CD4-positive, CD25-positive, alpha-beta regulatory T cell (primary cell): ENCODE results near the gene TRAF3IP1. TPM values are rescaled to one million over a fixed set of nuclear protein-coding genes. Genes with fewer than 3 reads are reported as not detected.
A peak's percentile ranks its signal among the peaks of the same experiment; 100 is the strongest.

Experiments
- ATAC-seq, 2 donors: fragments of 150-1000 bp; cut with Tn5 transposase; one replicate each; pipeline ENCODE4 v1.10.0; 2021; ENCODE audit warnings: low read depth in 2 of 2, moderate number of reproducible peaks in 2 of 2, moderate library complexity in 1 of 2
- DNase-seq, 3 donors: peaks; one replicate each; pipeline versions ENCODE4 v3.0.0 to v3.0.0-alpha.2; 2012 to 2022; ENCODE audit warnings: mixed read lengths in 1 of 3
- H3K27ac ChIP-seq: one replicate; pipeline ENCODE4 v1.7.0; 2013; ENCODE audit warnings: mild to moderate bottlenecking, low read length; ENCODE audit not compliant: insufficient read depth, poor library complexity, severe bottlenecking
- H3K27me3 ChIP-seq: one replicate; pipeline ENCODE4 v1.7.0; 2013; ENCODE audit warnings: low read length; ENCODE audit not compliant: control insufficient read depth, insufficient read depth
- H3K36me3 ChIP-seq: one replicate; pipeline ENCODE4 v1.7.0; 2013; ENCODE audit warnings: mild to moderate bottlenecking, low read length, moderate library complexity; ENCODE audit not compliant: control insufficient read depth, insufficient read depth
- H3K4me1 ChIP-seq: 2 replicates; pipeline ENCODE4 v1.7.0; 2013; ENCODE audit warnings: mild to moderate bottlenecking, low read length; ENCODE audit not compliant: insufficient read depth, control insufficient read depth, poor library complexity, severe bottlenecking
- H3K4me3 ChIP-seq: one replicate; pipeline ENCODE4 v1.7.0; 2013; ENCODE audit warnings: low read depth, mild to moderate bottlenecking, low read length, moderate library complexity
- H3K9me3 ChIP-seq, 2 experiments: 1 replicate in 1 of 2; 2 replicates in 1 of 2; pipeline ENCODE4 v1.7.0; 2013; ENCODE audit warnings: low read length in 2 of 2, mild to moderate bottlenecking in 1 of 2, moderate library complexity in 1 of 2; ENCODE audit not compliant: control insufficient read depth in 2 of 2
- H3K27ac Mint-ChIP-seq, 3 donors: one replicate each; pipeline ENCODE4 v1.8.0; 2020 to 2022; ENCODE audit warnings: mild to moderate bottlenecking in 3 of 3, mixed read lengths in 3 of 3, moderate library complexity in 2 of 3
- H3K27me3 Mint-ChIP-seq: one replicate; pipeline ENCODE4 v1.8.0; 2022; ENCODE audit warnings: mild to moderate bottlenecking, mixed read lengths
- H3K36me3 Mint-ChIP-seq: one replicate; pipeline ENCODE4 v1.8.0; 2020; ENCODE audit warnings: mixed read lengths
- H3K4me1 Mint-ChIP-seq, 4 donors: one replicate each; pipeline ENCODE4 v1.8.0; 2020 to 2022; ENCODE audit warnings: mixed read lengths in 4 of 4, mild to moderate bottlenecking in 1 of 4
- H3K4me3 Mint-ChIP-seq, 4 donors: one replicate each; pipeline ENCODE4 v1.8.0; 2020 to 2022; ENCODE audit warnings: mild to moderate bottlenecking in 4 of 4, mixed read lengths in 4 of 4, moderate library complexity in 3 of 4
- H3K9me3 Mint-ChIP-seq, 7 donors: one replicate each; pipeline ENCODE4 v1.8.0; 2020 to 2022; ENCODE audit warnings: mixed read lengths in 7 of 7, mild to moderate bottlenecking in 3 of 7, moderate library complexity in 2 of 7
- polyA plus RNA-seq, 4 donors: library from polyadenylated mRNA; unstranded; fragments of 300-500 nt; fragmentation: Illumina TruSeq; gene quantifications; one replicate each; pipeline ENCODE4 v1.2.3, GENCODE V29; 2021
- total RNA-seq: library from RNA; stranded (reverse); gene quantifications from one replicate; pipeline ENCODE4 v1.2.3, GENCODE V29; 2022

Gene TRAF3IP1
- total and polyA plus RNA-seq, 5 donors from 2014 or later: 3.1 to 9.9 (median 3.5) TPM

DNA sequence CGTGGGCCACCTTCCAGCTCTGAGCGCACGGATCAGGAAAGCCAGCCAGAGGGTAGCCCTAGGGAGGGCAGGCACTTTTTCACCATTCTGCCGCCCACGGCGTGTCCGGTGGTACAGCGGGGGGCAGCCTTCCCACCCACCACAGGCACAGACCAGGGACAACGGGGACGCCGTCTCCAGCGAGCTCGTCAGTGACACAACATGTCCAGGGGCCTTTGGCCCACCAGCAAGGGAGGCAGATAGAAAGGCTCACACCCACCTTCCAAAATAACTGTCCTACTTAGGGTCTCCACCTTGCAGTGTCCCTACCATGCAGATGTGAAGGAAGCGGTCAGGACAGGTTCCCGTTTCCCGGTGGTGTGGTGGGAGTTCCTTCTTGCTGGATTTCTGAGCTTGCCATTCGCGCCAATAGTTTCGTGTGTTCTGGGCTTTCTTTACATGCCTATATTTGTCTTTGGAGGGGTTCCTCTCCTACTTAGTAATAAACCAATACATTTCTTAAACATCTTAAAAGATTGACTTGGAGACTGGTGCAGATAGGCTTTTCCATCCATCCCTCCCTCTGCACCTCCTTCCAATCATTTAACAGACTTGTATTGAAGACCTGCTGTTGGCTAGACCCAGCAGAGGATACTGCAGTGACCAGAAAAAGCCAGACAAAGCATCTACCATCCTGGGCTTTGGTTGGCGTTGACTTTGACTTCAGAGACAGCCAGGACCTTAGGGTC is 107.3 kb downstream of the TRAF3IP1 start:
- Mint-ChIP-seq H3K4me3 (peak overlapping the region; percentile 91 to 93 (median 92)), H3K4me1 (peaks cover 28 to 61% (median 45%) of the 10 kb centered on the region in 4 donors), H3K36me3 (peaks cover 20% of the 10 kb centered on the region), H3K27me3 (no peaks in the 10 kb centered on the region), H3K27ac (peak overlapping the region; percentile 58 to 96 (median 86)), H3K9me3 (peaks cover 0 to 3% (median 0%) of the 10 kb centered on the region in 7 donors)
- Histone ChIP-seq H3K27me3 (no peaks in the 10 kb centered on the region), H3K9me3 (no peaks in the 10 kb centered on the region), H3K27ac (peak overlapping the region; percentile 81), H3K4me1 (peaks cover 30% of the 10 kb centered on the region), H3K36me3 (peaks cover 12% of the 10 kb centered on the region), H3K4me3 (peak overlapping the region; percentile 72)
- DNase-seq: no peak
- no peak for ATAC-seq

GRCh38 chr2:238428866-238429265 is 108.5 kb downstream of the TRAF3IP1 start:
- peaks cover 26% of the 10 kb centered on the region for H3K36me3 Mint-ChIP-seq
- ATAC-seq: no peak
- peaks cover 28 to 72% (median 48%) of the 10 kb centered on the region in 4 donors for H3K4me1 Mint-ChIP-seq
- no peak for DNase-seq
- H3K27me3 Mint-ChIP-seq: no peaks in the 10 kb centered on the region
- peak overlapping the region in 1 of 3 donors; percentile 86 for H3K27ac Mint-ChIP-seq
- H3K9me3 Mint-ChIP-seq: peaks cover 0 to 3% (median 0%) of the 10 kb centered on the region in 7 donors
- Histone ChIP-seq H3K27me3 (no peaks in the 10 kb centered on the region), H3K9me3 (no peaks in the 10 kb centered on the region), H3K4me3 (no peak overlapping the region), H3K27ac (peak overlapping the region; percentile 33), H3K4me1 (peaks cover 30% of the 10 kb centered on the region), H3K36me3 (peaks cover 21% of the 10 kb centered on the region)
- H3K4me3 Mint-ChIP-seq: peak overlapping the region; percentile 91 to 93 (median 92)

DNA sequence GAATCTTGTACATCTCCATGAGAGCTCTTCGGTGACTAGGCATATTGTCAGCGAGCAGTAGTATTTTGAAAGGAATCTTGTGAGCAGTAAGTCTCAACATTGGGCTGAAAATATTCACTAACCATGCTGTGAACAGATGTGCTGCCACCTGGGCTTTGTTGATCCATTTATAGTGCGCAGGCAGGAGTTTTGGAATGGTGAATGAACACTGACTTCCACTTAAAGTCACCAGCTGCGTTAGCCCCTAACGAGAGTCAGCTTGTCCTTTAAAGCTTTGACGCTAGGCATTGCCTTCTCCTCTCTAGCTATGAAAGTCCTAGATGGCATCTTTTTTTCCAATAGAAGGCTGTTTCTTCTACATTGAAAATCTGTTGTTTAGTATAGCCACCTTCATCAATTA is 110.5 kb downstream of the TRAF3IP1 start:
- Histone ChIP-seq H3K36me3 (peaks cover 40% of the 10 kb centered on the region), H3K4me1 (peaks cover 28% of the 10 kb centered on the region), H3K9me3 (no peaks in the 10 kb centered on the region), H3K4me3 (no peak overlapping the region), H3K27me3 (no peaks in the 10 kb centered on the region), H3K27ac (no peak overlapping the region)
- no peak for DNase-seq
- peaks cover 28 to 74% (median 50%) of the 10 kb centered on the region in 4 donors for H3K4me1 Mint-ChIP-seq
- peak overlapping the region in 1 of 3 donors; percentile 54 for H3K27ac Mint-ChIP-seq
- peaks cover 39% of the 10 kb centered on the region for H3K36me3 Mint-ChIP-seq
- H3K9me3 Mint-ChIP-seq: peaks cover 0 to 3% (median 0%) of the 10 kb centered on the region in 7 donors
- ATAC-seq: no peak
- H3K27me3 Mint-ChIP-seq: no peaks in the 10 kb centered on the region
- H3K4me3 Mint-ChIP-seq: peak overlapping the region in 2 of 4 donors; percentile 10 to 84

DNA sequence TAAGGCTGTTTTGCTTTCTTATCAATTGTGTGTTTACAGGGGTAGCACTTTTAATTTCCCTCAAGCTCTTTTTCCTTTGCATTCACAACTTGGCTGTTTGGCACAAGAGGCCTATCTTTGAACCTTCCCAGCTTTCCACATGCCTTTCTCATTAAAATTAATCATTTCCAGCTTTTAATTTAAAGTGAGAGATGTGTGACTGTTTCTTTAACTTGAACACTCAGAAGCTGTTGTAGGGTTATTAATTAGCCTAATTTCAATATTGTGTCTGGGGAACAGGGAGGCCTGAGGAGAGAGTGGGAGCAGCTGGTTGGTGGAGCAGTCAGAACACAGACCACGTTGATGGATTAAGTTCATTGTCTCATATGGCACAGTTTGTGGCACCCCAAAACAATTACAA is 111.1 kb downstream of the TRAF3IP1 start:
- H3K4me1 Mint-ChIP-seq: peaks cover 28 to 73% (median 49%) of the 10 kb centered on the region in 4 donors
- H3K36me3 ChIP-seq: peaks cover 45% of the 10 kb centered on the region
- H3K4me3 Mint-ChIP-seq: peak overlapping the region in 1 of 4 donors; percentile 84

GRCh38 chr2:238433300-238433915 is 113.1 kb downstream of the TRAF3IP1 start:
- Histone ChIP-seq H3K36me3 (peaks cover 58% of the 10 kb centered on the region), H3K27ac (no peak overlapping the region), H3K9me3 (no peaks in the 10 kb centered on the region), H3K4me1 (peaks cover 11% of the 10 kb centered on the region), H3K4me3 (no peak overlapping the region), H3K27me3 (no peaks in the 10 kb centered on the region)
- Mint-ChIP-seq H3K27ac (peak overlapping the region in 1 of 3 donors; percentile 59), H3K27me3 (no peaks in the 10 kb centered on the region), H3K4me1 (peaks cover 26 to 78% (median 48%) of the 10 kb centered on the region in 4 donors), H3K36me3 (peaks cover 56% of the 10 kb centered on the region), H3K9me3 (peaks cover 0 to 3% (median 0%) of the 10 kb centered on the region in 7 donors), H3K4me3 (peak overlapping the region in 1 of 4 donors; percentile 54)
- no peak for DNase-seq
- no peak for ATAC-seq

More for the DNA sequence above, 111.1 kb downstream of the TRAF3IP1 start:
- H3K27me3 Mint-ChIP-seq: no peaks in the 10 kb centered on the region
- H3K27ac Mint-ChIP-seq: peak overlapping the region in 2 of 3 donors; percentile 37 to 54
- H3K9me3 ChIP-seq: no peaks in the 10 kb centered on the region
- DNase-seq (no peak), ATAC-seq (no peak)
- no peaks in the 10 kb centered on the region for H3K27me3 ChIP-seq
- H3K36me3 Mint-ChIP-seq: peaks cover 44% of the 10 kb centered on the region
- peaks cover 21% of the 10 kb centered on the region for H3K4me1 ChIP-seq
- peaks cover 0 to 3% (median 0%) of the 10 kb centered on the region in 7 donors for H3K9me3 Mint-ChIP-seq
- no peak overlapping the region for H3K4me3 ChIP-seq
- no peak overlapping the region for H3K27ac ChIP-seq

DNA sequence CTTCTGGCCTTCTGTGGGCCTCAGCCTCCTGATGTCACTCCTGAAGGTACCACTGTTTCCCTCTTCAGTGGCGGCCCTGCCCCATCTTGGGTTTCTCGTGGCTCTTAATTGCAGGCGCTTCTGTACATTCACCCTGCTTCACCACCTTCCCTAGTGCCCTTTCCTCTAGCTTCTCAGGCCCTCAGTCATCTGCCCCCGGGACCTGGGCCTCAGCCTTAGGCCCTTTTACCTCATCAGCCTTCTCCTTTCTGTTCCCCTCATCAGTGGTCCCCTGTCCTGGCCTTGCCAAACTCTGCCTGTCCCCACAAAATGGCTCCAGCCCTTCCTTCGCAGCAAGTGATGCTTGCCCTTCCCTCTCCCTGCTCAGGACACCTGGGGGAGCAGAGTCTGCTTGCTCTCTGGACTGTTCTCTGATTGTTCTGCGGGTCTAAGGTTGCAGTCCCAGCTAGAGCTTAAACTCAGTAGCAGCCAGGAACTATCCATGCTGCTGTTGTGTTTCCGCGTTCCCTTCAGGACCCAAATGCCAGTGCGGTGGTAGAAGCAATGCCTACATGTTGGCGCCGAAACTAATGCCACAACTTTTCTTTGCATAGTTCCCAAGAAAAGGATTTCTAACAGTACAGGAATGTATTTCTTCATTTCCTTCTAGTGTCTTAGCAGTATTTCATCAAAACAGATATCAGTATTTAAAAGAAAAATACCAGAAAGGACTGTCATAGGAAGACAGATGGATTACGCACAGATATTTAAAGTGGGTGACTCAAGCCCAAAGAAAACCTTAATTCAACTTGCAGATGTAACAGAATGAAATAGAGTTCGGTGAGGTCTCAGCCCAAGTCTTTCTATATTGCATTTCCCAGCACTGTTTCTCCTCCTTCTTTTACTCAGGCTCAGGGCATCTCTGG is 113.9 kb downstream of the TRAF3IP1 start:
- ATAC-seq (no peak), DNase-seq (no peak)
- peaks cover 58% of the 10 kb centered on the region for H3K36me3 ChIP-seq
- Mint-ChIP-seq H3K4me1 (peaks cover 32 to 79% (median 48%) of the 10 kb centered on the region in 4 donors), H3K27ac (peak overlapping the region in 2 of 3 donors; percentile 35 to 38), H3K4me3 (no peak overlapping the region), H3K27me3 (no peaks in the 10 kb centered on the region), H3K36me3 (peaks cover 62% of the 10 kb centered on the region), H3K9me3 (peaks cover 0 to 3% (median 0%) of the 10 kb centered on the region in 7 donors)
- no peak overlapping the region for H3K4me3 ChIP-seq
- H3K4me1 ChIP-seq: peaks cover 9% of the 10 kb centered on the region
- no peaks in the 10 kb centered on the region for H3K27me3 ChIP-seq
- H3K9me3 ChIP-seq: no peaks in the 10 kb centered on the region
- H3K27ac ChIP-seq: no peak overlapping the region
